ENCODE measurements around the gene DNAH17. TPM values are rescaled to one million over a fixed set of nuclear protein-coding genes. Genes with fewer than 3 reads are reported as not detected.
A peak's percentile ranks its signal among the peaks of the same experiment; 100 is the strongest.

Gene DNAH17
- total and polyA plus RNA-seq, 2 donors, result 0.28 to 0.30 TPM

DNA sequence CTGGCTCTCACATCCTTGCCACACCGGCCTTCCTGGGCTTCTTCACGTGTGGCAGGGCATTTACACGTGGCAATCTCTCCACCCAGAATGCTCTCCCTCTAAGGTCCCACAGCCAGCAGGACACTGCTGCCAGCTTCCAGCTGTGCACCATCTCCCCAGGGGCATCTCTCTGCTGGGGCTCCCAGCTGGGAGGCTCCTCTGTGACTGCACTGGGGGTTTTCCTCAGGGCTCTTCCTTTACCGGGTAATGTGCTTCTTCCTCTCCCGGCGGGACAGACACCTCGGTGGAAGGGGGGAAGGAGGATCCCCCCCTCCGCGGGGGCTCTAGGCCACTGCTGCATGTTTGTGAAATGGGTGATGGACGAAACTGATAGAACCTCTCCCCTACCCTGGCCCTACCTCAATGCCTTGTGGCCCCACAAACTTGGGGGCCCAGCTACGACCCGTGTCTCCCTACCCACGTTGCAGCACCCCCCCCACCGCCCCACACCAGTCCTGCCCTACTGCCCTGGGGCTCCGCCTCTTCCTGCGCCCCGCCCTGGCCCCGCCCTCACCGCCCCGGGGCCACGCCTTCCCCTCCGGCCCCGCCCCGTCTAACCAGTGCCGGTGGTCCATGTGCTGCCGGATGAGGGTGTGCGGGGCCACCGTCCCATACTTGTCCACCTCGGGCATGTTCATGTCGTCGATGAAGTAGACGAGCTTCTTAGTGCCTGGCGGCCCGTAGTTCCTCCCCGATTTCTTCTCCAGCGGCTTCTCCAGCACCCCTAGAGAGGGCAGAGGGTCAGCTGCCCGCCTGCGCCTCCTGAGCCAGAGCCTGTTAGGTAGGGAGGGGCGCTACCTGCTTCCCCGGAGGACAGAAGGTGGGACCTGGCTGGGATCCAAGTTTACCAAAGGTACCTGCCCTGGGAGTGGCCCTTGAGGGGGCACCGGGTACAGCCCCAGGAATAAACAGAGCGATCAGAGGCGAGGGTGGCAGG lies 92.6 kb downstream of the DNAH17 start:
- DNase-seq (ENCODE audit: low read depth in 6 of 9, low spot score in 9 of 9), result peak in 6 of 9 donors; percentile 29 to 77 (median 52)
- H3K36me3 ChIP-seq (ENCODE audit: control insufficient read depth in 2 of 2, insufficient read depth in 2 of 2, low read length in 1 of 2), result no peaks in the 10 kb centered on the region
- peaks cover 7 to 13% of the 10 kb centered on the region in 2 donors for H3K4me1 ChIP-seq (ENCODE audit: control insufficient read depth in 2 of 2, insufficient read depth in 2 of 2, low read length in 2 of 2)
- WGBS, result 14% methylated on average over 43 of the region's 43 CpGs
- peak overlapping the region; percentile 24 to 30 for H3K4me3 ChIP-seq (ENCODE audit: low read length in 2 of 2)
- no peak overlapping the region for H3K27ac ChIP-seq (ENCODE audit: low read depth in 1 of 2, low read length in 1 of 2)
- H3K27me3 ChIP-seq (ENCODE audit: control insufficient read depth in 2 of 2, insufficient read depth in 1 of 2, low read length in 1 of 2), result peaks cover 0 to 14% of the 10 kb centered on the region in 2 donors
- no peaks in the 10 kb centered on the region for H3K9me3 ChIP-seq (ENCODE audit: control insufficient read depth in 2 of 2, insufficient read depth in 1 of 2, low read length in 1 of 2)

DNA sequence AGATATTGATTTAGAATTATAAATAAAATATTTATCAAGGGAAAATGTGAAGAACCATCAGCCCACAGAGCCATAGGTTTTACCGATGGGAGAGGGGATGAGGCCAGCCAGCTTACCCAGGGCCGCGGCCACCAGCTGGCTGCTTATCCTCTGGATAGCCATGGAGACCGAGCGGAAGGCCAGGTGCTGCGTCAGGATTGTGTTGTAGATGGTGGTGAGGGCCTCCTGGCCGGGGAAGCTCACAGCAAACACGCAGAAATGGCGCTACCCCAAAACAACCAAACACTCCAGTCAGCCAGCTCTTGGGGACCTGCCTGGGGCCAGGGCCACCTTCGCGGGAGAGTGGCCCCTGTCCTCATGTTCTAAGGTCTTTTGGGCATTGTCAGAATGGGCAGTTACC lies 97.8 kb downstream of the DNAH17 start:
- WGBS, result 96% methylated on average over 11 of the region's 11 CpGs
- no peaks in the 10 kb centered on the region for H3K36me3 ChIP-seq (ENCODE audit: control insufficient read depth in 2 of 2, insufficient read depth in 2 of 2, low read length in 1 of 2)
- peaks cover 0 to 10% of the 10 kb centered on the region in 2 donors for H3K27me3 ChIP-seq (ENCODE audit: control insufficient read depth in 2 of 2, insufficient read depth in 1 of 2, low read length in 1 of 2)
- H3K4me3 ChIP-seq (ENCODE audit: low read length in 2 of 2), result no peak overlapping the region
- H3K27ac ChIP-seq (ENCODE audit: low read depth in 1 of 2, low read length in 1 of 2), result no peak overlapping the region
- H3K4me1 ChIP-seq (ENCODE audit: control insufficient read depth in 2 of 2, insufficient read depth in 2 of 2, low read length in 2 of 2), result peaks cover 3 to 5% of the 10 kb centered on the region in 2 donors
- DNase-seq (ENCODE audit: low read depth in 6 of 9, low spot score in 9 of 9), result no peak
- H3K9me3 ChIP-seq (ENCODE audit: control insufficient read depth in 2 of 2, insufficient read depth in 1 of 2, low read length in 1 of 2), result peaks cover 0 to 2% of the 10 kb centered on the region in 2 donors

DNA sequence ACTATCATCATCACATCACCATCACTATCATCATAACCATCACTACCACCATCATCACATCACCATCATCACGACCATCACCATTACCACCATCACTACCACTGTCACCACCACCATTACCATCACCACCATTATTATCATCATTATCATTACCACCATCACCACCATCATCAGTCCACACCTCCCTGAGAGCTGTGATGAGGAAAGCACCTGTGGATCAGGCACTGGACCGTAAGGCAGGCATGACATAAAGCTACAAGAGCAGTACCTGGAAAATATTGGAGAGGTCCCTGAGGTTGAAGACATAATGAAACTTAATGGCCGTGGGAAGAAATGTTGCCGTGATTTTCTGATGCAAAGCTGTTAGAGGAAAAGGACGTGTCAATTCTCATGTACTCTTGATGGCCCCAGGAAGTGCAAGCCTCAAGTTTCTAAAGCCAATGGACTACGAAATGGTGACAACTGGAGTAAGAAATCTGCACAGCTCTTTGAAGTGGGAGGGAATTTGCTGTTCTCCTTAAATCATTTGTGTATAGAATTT lies 98.4 kb downstream of the DNAH17 start:
- Histone ChIP-seq H3K36me3 (ENCODE audit: control insufficient read depth in 2 of 2, insufficient read depth in 2 of 2, low read length in 1 of 2) (no peaks in the 10 kb centered on the region), H3K9me3 (ENCODE audit: control insufficient read depth in 2 of 2, insufficient read depth in 1 of 2, low read length in 1 of 2) (peaks cover 0 to 2% of the 10 kb centered on the region in 2 donors), H3K4me1 (ENCODE audit: control insufficient read depth in 2 of 2, insufficient read depth in 2 of 2, low read length in 2 of 2) (no peaks in the 10 kb centered on the region), H3K27ac (ENCODE audit: low read depth in 1 of 2, low read length in 1 of 2) (no peak overlapping the region), H3K27me3 (ENCODE audit: control insufficient read depth in 2 of 2, insufficient read depth in 1 of 2, low read length in 1 of 2) (peaks cover 0 to 10% of the 10 kb centered on the region in 2 donors), H3K4me3 (ENCODE audit: low read length in 2 of 2) (no peak overlapping the region)
- WGBS, result 96% methylated on average over 6 of the region's 6 CpGs
- DNase-seq (ENCODE audit: low read depth in 6 of 9, low spot score in 9 of 9), result no peak

DNA sequence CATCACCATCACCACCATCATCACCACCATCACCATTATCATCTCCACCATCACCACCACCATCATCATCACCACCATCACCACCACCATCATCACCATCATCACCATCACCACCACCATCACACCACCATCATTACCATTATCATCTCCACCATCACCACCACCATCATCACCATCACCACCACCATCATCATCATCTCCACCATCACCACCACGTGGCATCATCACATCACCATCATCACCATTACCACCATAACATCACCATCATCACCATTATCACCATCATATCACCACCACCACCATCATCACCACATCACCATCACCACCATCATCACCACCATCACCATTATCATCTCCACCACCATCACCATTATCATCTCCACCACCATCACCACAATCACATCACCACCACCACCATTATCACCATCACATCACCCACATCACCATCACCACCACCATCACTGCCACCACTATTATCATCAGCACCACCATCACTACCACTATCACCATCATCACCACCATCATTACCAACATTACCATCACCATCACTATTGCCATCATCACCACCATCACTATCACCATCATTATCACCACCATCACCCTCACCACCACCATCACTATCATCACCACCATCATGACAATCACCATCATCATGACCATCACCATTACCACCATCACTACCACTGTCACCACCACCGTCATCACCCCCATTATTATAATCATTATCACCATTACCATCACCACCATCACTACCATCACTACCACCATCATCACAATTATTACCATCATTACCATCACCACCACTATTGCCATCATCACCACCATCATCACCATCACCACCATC lies 99.1 kb downstream of the DNAH17 start:
- no peak overlapping the region for H3K4me3 ChIP-seq (ENCODE audit: low read length in 2 of 2)
- DNase-seq (ENCODE audit: low read depth in 6 of 9, low spot score in 9 of 9), result no peak
- H3K27me3 ChIP-seq (ENCODE audit: control insufficient read depth in 2 of 2, insufficient read depth in 1 of 2, low read length in 1 of 2), result peaks cover 0 to 11% of the 10 kb centered on the region in 2 donors
- H3K27ac ChIP-seq (ENCODE audit: low read depth in 1 of 2, low read length in 1 of 2), result no peak overlapping the region
- H3K4me1 ChIP-seq (ENCODE audit: control insufficient read depth in 2 of 2, insufficient read depth in 2 of 2, low read length in 2 of 2), result no peaks in the 10 kb centered on the region
- H3K9me3 ChIP-seq (ENCODE audit: control insufficient read depth in 2 of 2, insufficient read depth in 1 of 2, low read length in 1 of 2), result peaks cover 0 to 2% of the 10 kb centered on the region in 2 donors
- H3K36me3 ChIP-seq (ENCODE audit: control insufficient read depth in 2 of 2, insufficient read depth in 2 of 2, low read length in 1 of 2), result no peaks in the 10 kb centered on the region
- 91% methylated on average over 2 of the region's 2 CpGs for WGBS

DNA sequence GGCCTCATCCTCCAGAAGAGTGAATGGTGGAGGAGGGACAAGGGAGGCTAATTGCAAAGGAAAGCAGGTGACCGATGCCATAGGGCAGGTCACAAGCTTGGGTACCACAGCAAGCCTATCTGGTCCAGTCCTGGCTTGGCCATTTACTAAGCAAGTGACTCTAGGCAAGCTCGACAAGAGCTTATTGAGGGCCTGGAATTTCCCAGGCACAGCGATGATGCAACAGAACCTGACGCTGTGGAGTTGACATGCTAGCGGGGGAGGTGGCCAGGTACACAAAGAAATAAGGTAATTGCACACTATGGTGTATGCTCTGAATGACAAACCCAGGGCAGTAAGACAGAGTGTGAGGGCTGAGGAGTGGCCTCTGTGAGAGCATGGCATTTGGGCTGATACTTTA lies 100.2 kb downstream of the DNAH17 start:
- WGBS, result 95% methylated on average over 5 of the region's 5 CpGs
- DNase-seq (ENCODE audit: low read depth in 6 of 9, low spot score in 9 of 9), result no peak
- Histone ChIP-seq H3K4me3 (ENCODE audit: low read length in 2 of 2) (no peak overlapping the region), H3K4me1 (ENCODE audit: control insufficient read depth in 2 of 2, insufficient read depth in 2 of 2, low read length in 2 of 2) (no peaks in the 10 kb centered on the region), H3K27me3 (ENCODE audit: control insufficient read depth in 2 of 2, insufficient read depth in 1 of 2, low read length in 1 of 2) (peaks cover 0 to 17% of the 10 kb centered on the region in 2 donors), H3K27ac (ENCODE audit: low read depth in 1 of 2, low read length in 1 of 2) (no peak overlapping the region), H3K9me3 (ENCODE audit: control insufficient read depth in 2 of 2, insufficient read depth in 1 of 2, low read length in 1 of 2) (peaks cover 0 to 2% of the 10 kb centered on the region in 2 donors), H3K36me3 (ENCODE audit: control insufficient read depth in 2 of 2, insufficient read depth in 2 of 2, low read length in 1 of 2) (no peaks in the 10 kb centered on the region)

DNA sequence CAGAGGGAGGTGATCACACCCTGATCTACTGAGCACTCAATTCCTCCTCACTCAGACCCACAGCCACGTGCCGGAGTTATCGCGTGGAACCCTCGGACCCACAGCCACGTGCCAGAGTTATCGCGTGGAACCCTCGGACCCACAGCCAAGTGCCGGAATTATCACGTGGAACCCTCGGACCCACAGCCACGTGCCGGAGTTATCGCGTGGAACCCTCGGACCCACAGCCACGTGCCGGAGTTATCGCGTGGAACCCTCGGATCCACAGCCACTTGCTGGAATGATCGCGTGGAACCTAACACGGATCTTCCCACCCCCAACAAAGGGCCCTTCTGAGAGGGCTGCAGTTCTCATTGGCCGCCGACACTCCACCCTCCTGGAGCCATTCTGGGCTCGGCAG lies 101.0 kb downstream of the DNAH17 start:
- 97% methylated on average over 28 of the region's 28 CpGs for WGBS
- Histone ChIP-seq H3K9me3 (ENCODE audit: control insufficient read depth in 2 of 2, insufficient read depth in 1 of 2, low read length in 1 of 2) (peaks cover 0 to 2% of the 10 kb centered on the region in 2 donors), H3K36me3 (ENCODE audit: control insufficient read depth in 2 of 2, insufficient read depth in 2 of 2, low read length in 1 of 2) (no peaks in the 10 kb centered on the region), H3K4me1 (ENCODE audit: control insufficient read depth in 2 of 2, insufficient read depth in 2 of 2, low read length in 2 of 2) (no peaks in the 10 kb centered on the region), H3K27me3 (ENCODE audit: control insufficient read depth in 2 of 2, insufficient read depth in 1 of 2, low read length in 1 of 2) (peaks cover 0 to 17% of the 10 kb centered on the region in 2 donors), H3K27ac (ENCODE audit: low read depth in 1 of 2, low read length in 1 of 2) (no peak overlapping the region), H3K4me3 (ENCODE audit: low read length in 2 of 2) (no peak overlapping the region)
- no peak for DNase-seq (ENCODE audit: low read depth in 6 of 9, low spot score in 9 of 9)

DNA sequence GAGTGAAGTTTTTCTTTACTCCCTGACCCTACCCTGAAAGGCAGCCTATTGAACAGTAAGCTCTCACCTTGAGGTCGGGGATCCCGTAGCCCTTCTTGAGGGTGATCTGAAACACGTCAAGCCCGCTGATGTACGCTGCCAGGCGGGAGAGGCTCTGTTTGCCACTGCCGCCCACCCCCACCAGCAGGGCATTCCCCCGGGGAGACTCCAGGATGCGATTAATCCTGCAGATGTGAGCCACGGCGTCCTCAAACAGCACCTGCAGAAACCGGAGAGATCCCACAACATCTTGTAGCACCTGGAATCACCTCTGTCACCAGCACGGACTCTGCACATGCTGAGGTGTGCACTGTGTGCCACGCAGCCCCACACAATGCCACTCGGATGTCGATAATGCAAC lies 102.0 kb downstream of the DNAH17 start:
- Histone ChIP-seq H3K27me3 (ENCODE audit: control insufficient read depth in 2 of 2, insufficient read depth in 1 of 2, low read length in 1 of 2) (peaks cover 0 to 17% of the 10 kb centered on the region in 2 donors), H3K4me3 (ENCODE audit: low read length in 2 of 2) (no peak overlapping the region), H3K27ac (ENCODE audit: low read depth in 1 of 2, low read length in 1 of 2) (no peak overlapping the region), H3K4me1 (ENCODE audit: control insufficient read depth in 2 of 2, insufficient read depth in 2 of 2, low read length in 2 of 2) (no peaks in the 10 kb centered on the region), H3K36me3 (ENCODE audit: control insufficient read depth in 2 of 2, insufficient read depth in 2 of 2, low read length in 1 of 2) (no peaks in the 10 kb centered on the region), H3K9me3 (ENCODE audit: control insufficient read depth in 2 of 2, insufficient read depth in 1 of 2, low read length in 1 of 2) (peaks cover 0 to 2% of the 10 kb centered on the region in 2 donors)
- 91% methylated on average over 16 of the region's 16 CpGs for WGBS
- no peak for DNase-seq (ENCODE audit: low read depth in 6 of 9, low spot score in 9 of 9)

DNA sequence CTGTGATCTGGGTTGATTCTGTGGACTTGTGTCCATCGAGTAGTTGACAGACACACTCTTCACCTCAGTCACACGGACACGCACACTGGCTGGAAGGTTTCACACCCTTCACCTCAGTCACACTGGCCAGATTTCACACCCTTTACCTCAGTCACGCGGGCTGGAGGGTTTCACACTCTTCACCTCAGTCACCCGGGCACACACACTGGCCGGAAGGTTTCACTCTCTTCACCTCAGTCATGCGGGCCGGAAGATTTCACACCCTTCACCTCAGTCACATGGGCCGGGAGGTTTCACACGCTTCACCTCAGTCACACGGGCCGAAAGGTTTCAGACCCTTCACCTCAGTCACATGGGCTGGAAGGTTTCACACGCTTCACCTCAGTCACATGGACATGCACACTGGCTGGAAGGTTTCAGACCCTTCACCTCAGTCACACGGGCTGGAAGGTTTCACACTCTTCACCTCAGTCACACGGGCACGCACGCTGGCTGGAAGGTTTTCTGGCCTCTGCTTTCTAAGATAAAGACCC lies 102.5 kb downstream of the DNAH17 start:
- no peak for DNase-seq (ENCODE audit: low read depth in 6 of 9, low spot score in 9 of 9)
- 92% methylated on average over 18 of the region's 18 CpGs for WGBS
- no peak overlapping the region for H3K27ac ChIP-seq (ENCODE audit: low read depth in 1 of 2, low read length in 1 of 2)
- H3K4me1 ChIP-seq (ENCODE audit: control insufficient read depth in 2 of 2, insufficient read depth in 2 of 2, low read length in 2 of 2), result no peaks in the 10 kb centered on the region
- H3K36me3 ChIP-seq (ENCODE audit: control insufficient read depth in 2 of 2, insufficient read depth in 2 of 2, low read length in 1 of 2), result no peaks in the 10 kb centered on the region
- H3K4me3 ChIP-seq (ENCODE audit: low read length in 2 of 2), result no peak overlapping the region
- H3K27me3 ChIP-seq (ENCODE audit: control insufficient read depth in 2 of 2, insufficient read depth in 1 of 2, low read length in 1 of 2), result peaks cover 0 to 17% of the 10 kb centered on the region in 2 donors
- peaks cover 0 to 2% of the 10 kb centered on the region in 2 donors for H3K9me3 ChIP-seq (ENCODE audit: control insufficient read depth in 2 of 2, insufficient read depth in 1 of 2, low read length in 1 of 2)
